Left lobe of liver (tissue), 2 donors: ENCODE measurements around the gene RUFY3. TPM values are rescaled to one million over a fixed set of nuclear protein-coding genes. Genes with fewer than 3 reads are reported as not detected.
A peak's percentile ranks its signal among the peaks of the same experiment; 100 is the strongest.
"Not testable (repeated sequence)": the region's sequence is repeated elsewhere in the genome, so short reads cannot be mapped to it uniquely, and the experiment has no call there.

Experiments used
- ATAC-seq: fragments of 200-7000 bp; cut with Tn5 transposase; one replicate; pipeline ENCODE4 v1.9.1; 2020; ENCODE audit warnings: mild to moderate bottlenecking, moderate library complexity
- DNase-seq: peaks from one replicate; pipeline ENCODE4 v3.0.0-alpha.2; 2020; ENCODE audit warnings: low spot score
- total RNA-seq: library from RNA; stranded (reverse); gene quantifications from one replicate; pipeline ENCODE4 v1.2.1, GENCODE V29; 2021
- donor health status: DM: no; HTN: no; CAD: no; lungs with moderate emphysema.
- donor health status: DM: no; HTN: yes; CAD: no.

Gene RUFY3
- total RNA-seq, 1 donor from 2014 or later: 30.1 TPM

DNA sequence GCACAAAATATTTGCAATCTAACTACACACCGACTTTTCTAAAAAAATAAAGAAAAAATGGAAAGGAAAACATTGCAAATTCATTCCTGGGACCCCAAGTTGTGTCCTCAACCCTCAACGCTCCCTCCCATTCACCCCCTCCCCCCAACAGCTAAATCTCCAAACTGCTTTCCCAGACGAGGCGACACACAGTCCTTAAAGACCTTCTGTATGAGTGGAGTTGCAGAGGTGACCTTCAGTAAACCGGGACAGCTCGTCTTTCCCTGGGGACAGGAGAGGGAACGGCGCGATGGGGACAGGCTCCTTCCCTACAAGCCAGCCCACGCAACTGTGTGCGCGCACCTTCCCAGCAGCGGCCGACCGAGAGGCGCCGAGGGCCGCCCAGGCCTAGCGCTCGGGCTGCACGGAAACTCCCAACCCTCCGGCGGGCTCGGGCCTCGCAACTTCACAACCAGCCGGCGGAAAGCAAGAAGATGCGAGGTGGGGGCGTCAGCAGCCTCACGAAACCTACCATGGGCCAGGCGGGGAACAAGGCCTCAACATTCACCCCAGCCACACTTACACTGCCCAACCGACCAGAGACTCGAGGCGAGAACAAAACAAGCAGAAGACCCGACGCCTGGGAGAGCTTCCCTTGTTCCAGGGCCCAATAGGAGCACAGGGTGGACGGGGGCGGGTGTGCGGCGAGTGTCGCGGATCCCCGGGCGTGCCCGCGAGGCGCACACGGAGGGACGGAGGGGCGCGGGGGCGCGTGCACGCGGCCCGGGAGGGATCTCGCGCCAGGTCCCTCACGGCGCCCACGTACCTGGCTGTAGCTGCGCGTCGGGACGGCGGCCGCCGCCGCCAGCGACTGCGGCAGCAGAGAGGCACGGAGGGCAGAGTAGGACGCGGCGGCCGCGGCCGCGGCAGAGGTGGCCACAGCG, 117.2 kb downstream of the RUFY3 start:
- DNase-seq (peak; percentile 68), ATAC-seq (peak; percentile 75)

DNA sequence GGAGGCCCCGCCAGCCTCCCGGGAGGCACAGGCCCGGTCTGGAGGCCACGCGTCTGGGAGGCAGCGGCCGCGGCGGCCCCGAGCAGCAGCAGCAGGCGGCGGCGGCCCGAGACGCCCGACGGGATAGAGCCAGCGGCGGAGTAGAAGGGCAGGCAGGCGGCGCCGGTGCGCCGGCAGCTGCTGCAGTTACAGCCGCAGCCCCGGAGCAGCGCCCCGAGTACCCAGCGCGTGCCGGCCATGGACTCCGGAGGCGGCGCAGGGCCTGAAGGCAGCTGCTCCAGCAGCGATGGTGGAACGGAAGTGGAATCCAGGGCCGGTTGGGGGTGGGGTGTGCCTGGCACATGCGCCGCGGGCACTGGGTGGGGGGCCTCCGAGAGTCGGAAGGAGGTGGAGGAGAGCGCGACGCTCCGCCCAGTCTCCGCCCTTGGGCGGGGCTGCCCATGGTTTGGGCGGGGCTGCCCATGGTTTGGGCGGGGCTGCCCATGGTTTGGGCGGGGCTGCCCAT, 117.9 kb downstream of the RUFY3 start, which contains the start of gene GRSF1:
TSS of gene GRSF1 (minus strand) at position 302 of the 505 bp plus-strand sequence. CDS start at position 239, 63 bp downstream.
- peak; percentile 95 for ATAC-seq

DNA sequence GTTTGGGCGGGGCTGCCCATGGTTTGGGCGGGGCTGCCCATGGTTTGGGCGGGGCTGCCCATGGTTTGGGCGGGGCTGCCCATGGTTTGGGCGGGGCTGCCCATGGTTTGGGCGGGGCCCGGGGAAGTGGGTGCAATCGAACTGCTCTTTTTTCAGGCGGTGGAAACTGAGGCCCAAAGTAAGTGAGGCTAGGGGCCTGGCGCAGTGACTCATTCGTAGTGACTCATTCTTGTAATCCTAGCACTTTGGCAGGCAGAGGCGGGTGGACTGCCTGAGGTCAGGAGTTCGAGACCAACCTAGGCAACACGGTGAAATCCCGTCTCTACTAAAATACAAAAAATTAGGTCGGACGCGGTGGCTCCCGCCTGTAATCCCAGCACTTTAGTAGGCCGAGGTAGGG, 118.4 kb downstream of the RUFY3 start:
- ATAC-seq: not testable (repeated sequence)
- peak; percentile 62 for DNase-seq

More for the DNA sequence above, 117.9 kb downstream of the RUFY3 start, which contains the start of gene GRSF1:
- DNase-seq: peak; percentile 96

DNA sequence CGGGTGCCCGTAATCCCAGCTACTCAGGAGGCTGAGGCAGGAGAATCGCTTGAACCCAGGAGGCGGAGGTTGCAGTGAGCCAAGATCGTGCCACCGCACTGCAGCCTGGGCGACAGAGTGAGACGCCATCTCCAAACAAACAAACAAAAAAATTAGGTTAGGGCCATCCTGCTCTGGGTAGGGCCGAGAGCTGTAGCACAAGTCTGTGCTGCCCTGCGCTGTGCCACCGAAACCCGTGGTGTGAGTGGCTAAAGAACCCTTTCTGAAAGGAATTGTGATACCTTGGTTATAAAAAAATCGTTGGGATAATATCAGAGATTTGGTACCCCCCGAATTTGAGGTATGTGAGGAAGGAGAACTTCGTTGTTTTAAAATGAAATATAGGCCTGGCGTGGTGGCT, 118.9 kb downstream of the RUFY3 start:
- not testable (repeated sequence) for DNase-seq, ATAC-seq

DNA sequence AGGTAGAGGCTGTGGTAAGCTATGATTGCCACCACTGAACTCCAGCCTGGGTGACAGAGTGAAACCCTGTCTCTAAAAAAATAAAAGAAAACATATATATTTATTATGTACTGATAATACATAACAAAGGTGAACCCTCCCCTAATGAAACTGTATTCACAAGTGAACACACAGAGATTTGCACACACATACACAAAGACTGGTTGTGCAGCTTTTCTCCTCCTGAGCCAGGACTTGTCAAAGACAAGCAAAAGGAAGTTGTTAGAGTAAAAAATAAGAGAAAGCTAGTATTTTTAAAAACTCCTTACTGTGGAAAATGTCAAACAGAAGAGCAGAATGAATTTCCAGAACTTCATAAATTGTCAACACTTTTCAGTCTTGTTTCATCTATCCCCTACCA, 119.4 kb downstream of the RUFY3 start:
- DNase-seq: no peak
- no peak for ATAC-seq

DNA sequence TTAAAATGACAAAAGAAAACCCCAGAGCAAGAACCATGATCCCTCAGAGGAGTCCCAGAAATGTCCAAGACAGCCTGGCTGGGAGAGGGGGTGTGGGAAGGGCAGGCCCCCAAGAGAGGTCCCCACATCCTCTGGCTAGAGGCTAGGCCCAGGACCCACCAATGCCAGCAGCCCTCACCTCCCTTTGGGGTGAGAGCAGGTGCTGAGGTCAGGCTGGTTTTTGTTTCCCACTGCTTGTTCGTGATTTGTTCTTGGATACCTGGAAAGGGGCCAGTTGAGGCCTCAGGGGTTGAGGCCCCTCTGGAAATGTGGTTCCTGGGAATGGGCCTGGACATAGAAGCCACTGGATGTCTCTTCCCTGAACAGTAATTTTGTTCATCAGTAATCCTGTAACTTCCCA, 120.2 kb downstream of the RUFY3 start:
- ATAC-seq (no peak), DNase-seq (no peak)

DNA sequence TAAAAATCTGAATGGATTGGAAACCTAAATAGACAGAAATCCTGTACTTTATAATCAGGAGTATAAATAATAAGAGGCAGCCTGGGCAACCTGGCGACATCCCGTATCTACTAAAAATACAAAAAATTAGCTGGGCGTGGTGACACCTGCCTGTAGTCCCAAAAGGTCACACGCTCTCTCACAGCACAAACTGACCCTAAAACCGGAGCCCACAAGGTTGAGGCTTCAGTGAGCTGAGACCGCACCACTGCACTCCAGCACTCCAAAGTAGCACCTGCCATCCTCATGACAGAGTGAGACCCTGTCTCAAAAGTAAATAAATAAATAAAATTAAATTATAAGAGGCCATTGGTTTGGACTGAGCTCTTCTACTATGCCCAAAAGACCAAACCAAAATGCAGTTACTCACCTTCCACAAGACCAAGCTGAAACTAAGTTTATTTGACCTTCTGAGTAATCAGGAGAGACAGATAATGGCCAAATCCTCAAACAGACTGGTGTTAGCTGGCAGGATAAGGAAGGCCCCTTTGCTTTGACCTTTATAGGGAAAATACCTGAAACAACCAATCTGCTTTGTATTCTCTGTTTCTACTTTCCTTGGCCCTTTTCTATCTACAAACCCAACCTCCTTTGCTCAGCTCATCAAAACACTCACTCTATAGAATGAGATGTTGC, 121.1 kb downstream of the RUFY3 start:
- ATAC-seq (no peak), DNase-seq (no peak)

DNA sequence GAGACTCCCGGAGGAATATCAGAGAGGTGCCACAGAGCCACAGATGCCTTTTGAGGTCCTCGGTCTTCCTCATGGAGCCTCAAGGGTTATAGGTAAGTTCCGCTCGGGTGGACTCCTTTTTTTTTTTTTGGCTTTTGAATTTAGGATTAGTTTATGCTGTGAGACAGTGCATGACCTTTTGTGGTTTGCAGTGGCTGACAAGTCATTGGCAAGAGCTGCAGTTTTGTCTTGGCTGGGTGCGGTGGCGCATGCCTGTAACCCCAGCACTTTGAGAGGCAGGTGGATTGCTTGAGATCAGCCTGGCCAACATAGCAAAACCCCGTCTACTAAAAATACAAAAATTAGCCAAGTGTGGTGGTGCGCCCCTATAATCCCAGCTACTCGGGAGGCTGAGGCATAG, 122.4 kb downstream of the RUFY3 start:
- ATAC-seq: no peak
- DNase-seq: no peak

DNA sequence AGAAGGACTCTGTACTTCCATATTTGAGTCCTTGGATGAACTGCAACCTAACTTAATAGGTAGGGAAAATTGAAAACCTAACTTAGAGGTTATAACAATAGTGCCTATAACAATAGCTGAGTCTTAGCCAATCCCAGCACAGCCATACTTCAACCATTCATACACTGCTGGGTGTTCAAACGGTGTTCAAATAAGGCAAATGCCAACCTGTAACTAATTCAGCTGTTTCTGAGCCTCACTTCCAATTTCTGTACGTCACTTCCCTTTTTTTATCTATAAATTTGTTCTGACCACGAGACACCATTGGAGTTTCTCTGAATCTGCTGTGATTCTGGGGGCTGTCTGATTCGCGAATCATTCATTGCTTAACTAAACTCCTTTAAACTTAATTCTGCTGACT, 127.5 kb downstream of the RUFY3 start:
- ATAC-seq (no peak), DNase-seq (no peak)

DNA sequence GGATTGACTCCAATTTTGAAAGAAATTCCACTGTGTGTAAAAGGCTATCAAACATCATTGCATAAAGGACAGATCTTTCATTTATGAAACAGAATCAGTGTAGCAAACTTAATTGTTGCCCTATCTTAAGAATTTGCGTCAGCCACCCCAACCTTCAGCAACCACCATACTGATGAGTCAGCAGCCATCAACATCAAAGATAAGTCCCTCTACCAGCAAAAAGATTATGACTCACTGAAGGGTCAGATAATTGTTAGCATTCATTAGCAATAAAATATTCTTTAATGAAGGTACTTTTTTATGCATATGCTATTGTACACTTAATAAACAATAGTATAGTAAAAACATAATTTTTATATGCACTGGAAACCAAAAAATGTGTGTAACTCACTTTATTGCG, 133.7 kb downstream of the RUFY3 start:
- no peak for ATAC-seq
- no peak for DNase-seq

Other genes starting within 250 kb of the RUFY3 start
- gene MUC7, start 249.8 kb upstream of the RUFY3 start, total RNA-seq: not detected
- gene AMTN, start 203.4 kb upstream of the RUFY3 start, total RNA-seq: not detected
- gene AMBN, start 129.7 kb upstream of the RUFY3 start, total RNA-seq: not detected
- 0.25 TPM for gene ENAM, start 93.2 kb upstream of the RUFY3 start, total RNA-seq
- gene JCHAIN, start 55.5 kb upstream of the RUFY3 start, total RNA-seq: 8.0 TPM
- 11.5 TPM for gene UTP3, start 33.4 kb upstream of the RUFY3 start, total RNA-seq
- 24.9 TPM for gene GRSF1, start 117.9 kb downstream of the RUFY3 start, total RNA-seq
- gene MOB1B, start 180.4 kb downstream of the RUFY3 start, total RNA-seq: 6.0 TPM